Tibial nerve (tissue), 4 donors: ENCODE measurements around the gene BMPR1A.

ENCODE experiments used
- CTCF ChIP-seq, 5 experiments: fragments of 200-600 bp in 3 of 5; fragments of 450-650 bp in 2 of 5; sonication (generic) in 3 of 5; IDR thresholded peaks; one replicate each; pipeline ENCODE4 v1.5.1; 2016 to 2019; ENCODE audit warnings: antibody characterized with exemption in 5 of 5, mild to moderate bottlenecking in 3 of 5, moderate library complexity in 2 of 5
- EP300 ChIP-seq, 2 donors: sonication (generic); formaldehyde crosslinking; IDR thresholded peaks; one replicate each; pipeline ENCODE4 v1.6.1; 2017; ENCODE audit warnings: antibody characterized with exemption in 2 of 2, mild to moderate bottlenecking in 1 of 2

GRCh38 chr10:86828145-86828544, 71.7 kb downstream of the BMPR1A start:
- TF ChIP-seq CTCF (IDR thresholded peaks at IDR 0.05) = no peak
- TF ChIP-seq EP300 (IDR thresholded peaks at IDR 0.05) = no peak
